Measurements from ENCODE around the gene USF3. TPM values are rescaled to one million over a fixed set of nuclear protein-coding genes. Genes with fewer than 3 reads are reported as not detected.

Gene USF3
- total and polyA plus RNA-seq, 4 donors: 4.6 to 16.0 (median 11.4) TPM

DNA sequence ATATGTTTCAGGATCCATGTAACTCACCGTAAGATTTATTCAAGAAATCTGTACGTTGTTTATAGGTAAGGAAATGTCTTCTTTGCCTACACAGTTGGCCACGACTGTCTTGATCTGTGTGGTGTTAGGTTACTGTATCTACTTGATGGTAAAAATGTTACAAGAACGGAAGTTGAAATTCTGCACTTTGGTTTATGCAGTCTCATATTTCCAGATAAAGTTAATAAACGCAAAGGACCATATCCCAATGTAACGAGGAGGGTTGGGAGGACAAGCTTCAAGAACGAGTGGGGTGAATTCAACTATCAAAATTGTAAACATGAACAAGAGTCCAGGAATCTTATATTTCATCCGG is 1.0 kb downstream of the USF3 start:
- Histone ChIP-seq H3K9ac (ENCODE audit: low read depth in 1 of 2, low read length in 2 of 2) (peak overlapping the region; percentile 13 to 96), H3K4me3 (ENCODE audit: low read depth in 1 of 3, low read length in 3 of 3) (peak overlapping the region; percentile 81 to 98 (median 97)), H3K27me3 (ENCODE audit: control insufficient read depth in 4 of 4, insufficient read depth in 4 of 4, low read length in 3 of 4) (no peaks in the 10 kb centered on the region), H3K36me3 (ENCODE audit: control insufficient read depth in 4 of 4, insufficient read depth in 3 of 4, low read depth in 1 of 4, low read length in 3 of 4) (no peaks in the 10 kb centered on the region), H3K4me1 (ENCODE audit: control insufficient read depth in 4 of 4, insufficient read depth in 4 of 4, low read length in 3 of 4) (peaks cover 8 to 47% (median 40%) of the 10 kb centered on the region in 4 donors), H3K9me3 (ENCODE audit: control insufficient read depth in 4 of 4, low read length in 3 of 4) (no peaks in the 10 kb centered on the region), H3K27ac (ENCODE audit: low read depth in 1 of 2, low read length in 2 of 2) (peak overlapping the region; percentile 88 to 96)
- WGBS: 7% methylated on average over 8 of the region's 8 CpGs
- no peak for TF ChIP-seq TAF1 (conservative IDR thresholded peaks at IDR 0.05)
- TF ChIP-seq YY1 (IDR thresholded peaks at IDR 0.05): peak; percentile 28
- DNase-seq (ENCODE audit: low spot score): no peak

- Histone ChIP-seq H3K9me3 (ENCODE audit: control insufficient read depth in 4 of 4, low read length in 3 of 4) (no peaks in the 10 kb centered on the region), H3K4me1 (ENCODE audit: control insufficient read depth in 4 of 4, insufficient read depth in 4 of 4, low read length in 3 of 4) (peaks cover 8 to 52% (median 49%) of the 10 kb centered on the region in 4 donors), H3K27me3 (ENCODE audit: control insufficient read depth in 4 of 4, insufficient read depth in 4 of 4, low read length in 3 of 4) (no peaks in the 10 kb centered on the region), H3K36me3 (ENCODE audit: control insufficient read depth in 4 of 4, insufficient read depth in 3 of 4, low read depth in 1 of 4, low read length in 3 of 4) (peaks cover 0 to 2% (median 0%) of the 10 kb centered on the region in 4 donors), H3K9ac (ENCODE audit: low read depth in 1 of 2, low read length in 2 of 2) (no peak overlapping the region), H3K4me3 (ENCODE audit: low read depth in 1 of 3, low read length in 3 of 3) (no peak overlapping the region), H3K27ac (ENCODE audit: low read depth in 1 of 2, low read length in 2 of 2) (peak overlapping the region in 1 of 2 donors; percentile 3)
- TF ChIP-seq, protein P1, sequence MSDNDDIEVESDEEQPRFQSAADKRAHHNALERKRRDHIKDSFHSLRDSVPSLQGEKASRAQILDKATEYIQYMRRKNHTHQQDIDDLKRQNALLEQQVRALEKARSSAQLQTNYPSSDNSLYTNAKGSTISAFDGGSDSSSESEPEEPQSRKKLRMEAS (IDR thresholded peaks at IDR 0.05): no peak
- peak; percentile 17 to 44 for TF ChIP-seq HNF4A (conservative IDR thresholded peaks at IDR 0.05)
- TF ChIP-seq TAF1 (conservative IDR thresholded peaks at IDR 0.05): no peak
- TF ChIP-seq RXRA (IDR thresholded peaks at IDR 0.05): peak; percentile 59 to 61
- DNase-seq (ENCODE audit: low spot score): no peak
- 60% methylated on average over 3 of the region's 3 CpGs for WGBS
Measured at GRCh38 chr3:113690482-113690881, 6.0 kb downstream of the USF3 start.

- WGBS: 30% methylated on average over 2 of the region's 2 CpGs
- Histone ChIP-seq H3K9ac (ENCODE audit: low read depth in 1 of 2, low read length in 2 of 2) (no peak overlapping the region), H3K27ac (ENCODE audit: low read depth in 1 of 2, low read length in 2 of 2) (peak overlapping the region in 1 of 2 donors; percentile 23), H3K36me3 (ENCODE audit: control insufficient read depth in 4 of 4, insufficient read depth in 3 of 4, low read depth in 1 of 4, low read length in 3 of 4) (peaks cover 0 to 2% (median 0%) of the 10 kb centered on the region in 4 donors), H3K9me3 (ENCODE audit: control insufficient read depth in 4 of 4, low read length in 3 of 4) (no peaks in the 10 kb centered on the region), H3K4me3 (ENCODE audit: low read depth in 1 of 3, low read length in 3 of 3) (peak overlapping the region in 1 of 3 donors; percentile 9), H3K4me1 (ENCODE audit: control insufficient read depth in 4 of 4, insufficient read depth in 4 of 4, low read length in 3 of 4) (peaks cover 4 to 32% (median 29%) of the 10 kb centered on the region in 4 donors), H3K27me3 (ENCODE audit: control insufficient read depth in 4 of 4, insufficient read depth in 4 of 4, low read length in 3 of 4) (no peaks in the 10 kb centered on the region)
- no peak for DNase-seq (ENCODE audit: low spot score)
- peak; percentile 70 for TF ChIP-seq YY1 (IDR thresholded peaks at IDR 0.05)
- TF ChIP-seq FOXA2 (IDR thresholded peaks at IDR 0.05): peak; percentile 34
- TF ChIP-seq REST (IDR thresholded peaks at IDR 0.05): peak; percentile 68
- no peak for TF ChIP-seq CTCF (IDR thresholded peaks at IDR 0.05; ENCODE audit: low read depth, low read length, missing input control)
- no peak for TF ChIP-seq TAF1 (conservative IDR thresholded peaks at IDR 0.05)
- TF ChIP-seq NR2F2 (IDR thresholded peaks at IDR 0.05): no peak
- peak; percentile 33 for TF ChIP-seq ZBTB33 (IDR thresholded peaks at IDR 0.05)
- TF ChIP-seq HNF4G (IDR thresholded peaks at IDR 0.05): no peak
- no peak for TF ChIP-seq FOXA1 (IDR thresholded peaks at IDR 0.05)
- no peak for TF ChIP-seq GABPA (IDR thresholded peaks at IDR 0.05 in 1 of 2, conservative IDR thresholded peaks at IDR 0.05 in 1 of 2)
- TF ChIP-seq HNF4A (conservative IDR thresholded peaks at IDR 0.05): peak; percentile 48 to 60
- TF ChIP-seq JUND (IDR thresholded peaks at IDR 0.05): peak in 1 of 2 donors; percentile 14
- TF ChIP-seq SP1 (IDR thresholded peaks at IDR 0.05): peak; percentile 76
- peak; percentile 67 to 70 for TF ChIP-seq RAD21 (IDR thresholded peaks at IDR 0.05)
- TF ChIP-seq RXRA (IDR thresholded peaks at IDR 0.05): peak; percentile 27 to 72
- peak; percentile 43 for TF ChIP-seq ATF3 (IDR thresholded peaks at IDR 0.05)
- TF ChIP-seq, protein P1 (IDR thresholded peaks at IDR 0.05): peak; percentile 60
- peak in 1 of 2 donors; percentile 60 for TF ChIP-seq EGR1 (IDR thresholded peaks at IDR 0.05; ENCODE audit: low read depth in 2 of 2)
Measured at GRCh38 chr3:113685956-113686721, 10.3 kb downstream of the USF3 start.

Measured in liver (tissue), 9 donors.